Measurements from ENCODE around the gene TRIM8.
A peak's percentile ranks its signal among the peaks of the same experiment; 100 is the strongest.

Gene TRIM8

DNA sequence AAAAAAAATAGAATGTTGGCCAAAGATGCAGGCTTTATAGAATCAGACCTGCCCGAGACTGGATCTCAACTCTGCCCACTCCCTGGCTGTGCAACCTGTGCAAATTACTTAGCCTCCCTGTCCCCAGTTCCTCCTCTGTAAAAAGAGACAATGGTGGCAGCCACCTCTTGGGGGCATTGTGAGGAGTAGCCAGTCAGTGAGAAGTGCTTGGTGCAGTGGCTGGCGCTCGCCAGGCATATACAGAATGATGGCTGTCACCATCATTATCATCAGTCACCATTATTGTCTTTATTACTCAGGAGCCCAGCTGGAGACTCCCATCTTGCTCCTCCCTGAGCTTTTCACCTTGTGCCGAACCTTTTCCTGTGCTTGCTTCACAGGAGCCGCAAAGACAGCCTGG, 29.4 kb upstream of the TRIM8 start:
- Histone ChIP-seq H3K27me3 (ENCODE audit: control insufficient read depth in 1 of 2, insufficient read depth in 2 of 2, low read length in 2 of 2) (no peaks in the 10 kb centered on the region), H3K9ac (ENCODE audit: low read depth in 1 of 2, low read length in 2 of 2) (no peak overlapping the region), H3K9me3 (ENCODE audit: control insufficient read depth in 1 of 2, low read length in 2 of 2) (no peaks in the 10 kb centered on the region), H3K4me3 (ENCODE audit: low read depth in 1 of 2, low read length in 2 of 2) (no peak overlapping the region), H3K27ac (ENCODE audit: low read depth, low read length) (no peak overlapping the region), H3K4me1 (ENCODE audit: control insufficient read depth in 1 of 2, insufficient read depth in 2 of 2, low read length in 2 of 2) (peaks cover 39 to 46% of the 10 kb centered on the region in 2 donors), H3K36me3 (ENCODE audit: control insufficient read depth in 1 of 2, insufficient read depth in 2 of 2, low read length in 2 of 2) (peaks cover 0 to 29% of the 10 kb centered on the region in 2 donors)

DNA sequence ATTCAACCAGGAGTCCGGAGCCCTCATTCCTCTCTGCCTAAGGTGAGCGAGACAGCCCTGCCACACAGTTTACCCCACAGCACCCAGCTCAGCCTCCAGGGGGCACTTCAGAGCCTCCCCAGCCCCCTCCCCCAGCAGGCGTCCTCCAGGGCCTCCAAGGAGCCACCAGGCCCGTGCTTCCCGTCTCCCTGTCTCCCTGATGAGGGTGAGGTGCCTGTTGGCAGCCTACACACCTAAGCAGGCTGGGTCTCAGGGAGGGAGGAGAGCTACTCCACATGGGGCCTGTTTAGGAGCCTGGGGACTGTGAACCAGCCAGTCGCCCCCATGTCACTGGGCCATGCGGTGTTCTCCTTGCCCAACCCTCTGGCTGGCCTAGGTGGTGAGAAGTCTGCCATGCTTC, 28.9 kb upstream of the TRIM8 start:
- Histone ChIP-seq H3K4me1 (ENCODE audit: control insufficient read depth in 1 of 2, insufficient read depth in 2 of 2, low read length in 2 of 2) (peaks cover 44 to 51% of the 10 kb centered on the region in 2 donors), H3K27me3 (ENCODE audit: control insufficient read depth in 1 of 2, insufficient read depth in 2 of 2, low read length in 2 of 2) (no peaks in the 10 kb centered on the region), H3K36me3 (ENCODE audit: control insufficient read depth in 1 of 2, insufficient read depth in 2 of 2, low read length in 2 of 2) (peaks cover 0 to 29% of the 10 kb centered on the region in 2 donors), H3K4me3 (ENCODE audit: low read depth in 1 of 2, low read length in 2 of 2) (no peak overlapping the region), H3K27ac (ENCODE audit: low read depth, low read length) (no peak overlapping the region), H3K9ac (ENCODE audit: low read depth in 1 of 2, low read length in 2 of 2) (no peak overlapping the region), H3K9me3 (ENCODE audit: control insufficient read depth in 1 of 2, low read length in 2 of 2) (no peaks in the 10 kb centered on the region)

DNA sequence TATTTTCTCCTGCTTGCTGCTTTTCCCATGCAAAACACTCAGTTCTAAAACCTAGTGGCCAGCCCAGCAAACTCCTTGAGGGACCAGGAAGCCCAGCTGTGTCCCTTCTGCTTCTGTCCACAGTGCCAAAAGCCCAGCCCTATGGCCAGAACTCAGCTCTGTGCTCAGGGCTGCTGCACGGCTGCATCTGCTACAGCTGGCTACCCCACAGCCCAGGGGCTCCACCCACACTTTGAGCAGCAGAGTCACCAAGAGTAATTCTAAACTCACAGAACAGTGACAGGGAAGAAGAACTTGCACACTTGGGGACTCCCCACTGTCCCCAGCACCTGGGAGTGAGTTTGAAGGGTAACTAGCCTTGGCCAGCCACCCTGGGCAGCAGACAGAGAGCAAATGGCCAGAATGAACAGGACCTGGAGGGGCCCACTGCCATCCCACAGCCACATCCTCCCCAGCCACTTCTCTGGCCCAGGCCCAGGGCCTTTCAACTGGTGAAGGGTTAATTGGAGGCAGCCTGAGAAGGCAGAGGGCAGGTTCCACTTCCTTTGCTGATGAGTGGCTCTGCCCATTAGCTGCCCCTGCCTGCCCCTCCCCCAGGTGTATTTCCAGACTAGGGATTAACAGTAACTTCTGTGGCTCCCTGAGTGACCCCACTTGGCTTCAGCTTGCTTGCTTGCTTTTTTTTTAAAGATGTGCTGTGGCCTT, 28.1 kb upstream of the TRIM8 start:
- no peak overlapping the region for H3K9ac ChIP-seq (ENCODE audit: low read depth in 1 of 2, low read length in 2 of 2)
- no peak overlapping the region for H3K4me3 ChIP-seq (ENCODE audit: low read depth in 1 of 2, low read length in 2 of 2)
- peaks cover 0 to 29% of the 10 kb centered on the region in 2 donors for H3K36me3 ChIP-seq (ENCODE audit: control insufficient read depth in 1 of 2, insufficient read depth in 2 of 2, low read length in 2 of 2)
- peak overlapping the region; percentile 11 for H3K27ac ChIP-seq (ENCODE audit: low read depth, low read length)
- peaks cover 52 to 55% of the 10 kb centered on the region in 2 donors for H3K4me1 ChIP-seq (ENCODE audit: control insufficient read depth in 1 of 2, insufficient read depth in 2 of 2, low read length in 2 of 2)
- H3K9me3 ChIP-seq (ENCODE audit: control insufficient read depth in 1 of 2, low read length in 2 of 2) = no peaks in the 10 kb centered on the region
- H3K27me3 ChIP-seq (ENCODE audit: control insufficient read depth in 1 of 2, insufficient read depth in 2 of 2, low read length in 2 of 2) = no peaks in the 10 kb centered on the region

DNA sequence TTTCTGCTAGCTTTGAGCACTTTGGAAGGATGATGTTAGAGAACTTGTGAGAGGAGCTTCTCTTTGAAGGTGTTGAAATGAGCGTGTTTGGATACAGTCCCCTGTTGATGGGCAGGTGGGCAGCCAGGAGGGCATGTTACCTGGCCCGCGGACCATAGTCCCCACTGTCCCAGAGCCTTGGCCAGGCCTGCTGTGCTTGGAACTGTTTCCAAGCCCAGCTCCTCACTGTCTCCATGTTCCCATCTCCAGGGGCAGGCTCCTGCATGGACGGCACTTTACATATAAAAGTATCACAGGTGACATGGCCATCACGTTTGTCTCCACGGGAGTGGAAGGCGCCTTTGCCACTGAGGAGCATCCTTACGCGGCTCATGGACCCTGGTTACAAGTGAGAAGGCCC, 27.2 kb upstream of the TRIM8 start:
- H3K4me3 ChIP-seq (ENCODE audit: low read depth in 1 of 2, low read length in 2 of 2) = no peak overlapping the region
- no peak overlapping the region for H3K27ac ChIP-seq (ENCODE audit: low read depth, low read length)
- no peaks in the 10 kb centered on the region for H3K27me3 ChIP-seq (ENCODE audit: control insufficient read depth in 1 of 2, insufficient read depth in 2 of 2, low read length in 2 of 2)
- peaks cover 48 to 59% of the 10 kb centered on the region in 2 donors for H3K4me1 ChIP-seq (ENCODE audit: control insufficient read depth in 1 of 2, insufficient read depth in 2 of 2, low read length in 2 of 2)
- peaks cover 0 to 37% of the 10 kb centered on the region in 2 donors for H3K36me3 ChIP-seq (ENCODE audit: control insufficient read depth in 1 of 2, insufficient read depth in 2 of 2, low read length in 2 of 2)
- no peak overlapping the region for H3K9ac ChIP-seq (ENCODE audit: low read depth in 1 of 2, low read length in 2 of 2)
- H3K9me3 ChIP-seq (ENCODE audit: control insufficient read depth in 1 of 2, low read length in 2 of 2) = no peaks in the 10 kb centered on the region

DNA sequence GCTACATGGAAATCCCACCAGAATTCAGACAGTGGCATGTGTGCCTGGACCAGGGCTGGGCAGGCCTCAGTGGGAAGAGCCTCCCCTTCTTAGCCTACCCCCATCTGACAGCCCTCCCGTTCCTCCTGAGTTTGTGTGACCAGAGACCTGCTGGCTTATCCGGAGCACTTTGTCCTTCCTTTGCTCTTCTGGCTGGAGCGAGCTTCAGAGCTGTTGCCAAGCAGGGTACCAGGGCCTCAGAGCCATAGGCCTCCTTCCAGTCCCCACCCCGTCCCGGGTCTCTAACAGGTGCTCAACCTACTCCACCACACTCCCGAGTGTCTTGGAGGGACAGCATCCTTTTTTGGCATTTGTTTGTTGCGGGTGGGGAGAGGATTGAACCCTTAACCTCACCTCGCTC, 26.5 kb upstream of the TRIM8 start:
- Histone ChIP-seq H3K9me3 (ENCODE audit: control insufficient read depth in 1 of 2, low read length in 2 of 2) (no peaks in the 10 kb centered on the region), H3K27ac (ENCODE audit: low read depth, low read length) (no peak overlapping the region), H3K4me3 (ENCODE audit: low read depth in 1 of 2, low read length in 2 of 2) (no peak overlapping the region), H3K36me3 (ENCODE audit: control insufficient read depth in 1 of 2, insufficient read depth in 2 of 2, low read length in 2 of 2) (peaks cover 0 to 33% of the 10 kb centered on the region in 2 donors), H3K27me3 (ENCODE audit: control insufficient read depth in 1 of 2, insufficient read depth in 2 of 2, low read length in 2 of 2) (no peaks in the 10 kb centered on the region), H3K9ac (ENCODE audit: low read depth in 1 of 2, low read length in 2 of 2) (no peak overlapping the region), H3K4me1 (ENCODE audit: control insufficient read depth in 1 of 2, insufficient read depth in 2 of 2, low read length in 2 of 2) (peaks cover 41 to 53% of the 10 kb centered on the region in 2 donors)

DNA sequence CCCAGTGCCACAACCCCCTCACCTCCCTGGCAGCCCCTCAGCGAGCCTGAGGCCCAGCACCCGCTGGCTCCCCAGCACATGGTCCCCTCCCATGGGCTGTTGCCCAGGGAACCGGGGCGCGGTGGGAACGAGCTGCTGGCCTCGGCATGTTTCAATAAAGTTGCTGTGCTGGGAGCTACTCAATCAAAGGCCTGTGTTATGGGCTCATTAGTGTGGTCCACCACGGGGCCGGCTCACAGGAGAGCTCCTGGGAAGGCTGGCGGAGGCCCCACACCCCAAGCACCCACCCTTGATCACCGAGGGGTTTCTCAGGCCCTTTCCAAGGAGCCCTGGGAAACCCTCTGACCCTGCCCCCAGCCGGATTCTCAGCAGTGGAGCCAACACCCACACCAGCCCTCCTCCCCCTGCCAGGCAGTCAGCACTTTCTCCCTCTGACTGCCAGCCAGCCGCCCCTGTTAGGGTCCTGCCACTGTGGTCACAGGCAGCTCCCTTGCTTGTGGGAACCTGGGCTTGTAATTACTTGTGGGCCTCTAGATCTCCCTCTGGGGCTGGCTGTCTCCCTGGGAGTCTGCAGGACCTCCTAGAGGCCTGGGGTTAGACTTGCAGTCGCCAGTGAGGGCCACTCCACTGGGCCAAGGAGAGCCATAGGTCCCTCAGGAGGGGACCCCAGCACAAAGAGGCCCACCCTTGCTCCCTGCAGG, 24.8 kb upstream of the TRIM8 start:
- Histone ChIP-seq H3K9me3 (ENCODE audit: control insufficient read depth in 1 of 2, low read length in 2 of 2) (no peaks in the 10 kb centered on the region), H3K9ac (ENCODE audit: low read depth in 1 of 2, low read length in 2 of 2) (no peak overlapping the region), H3K4me1 (ENCODE audit: control insufficient read depth in 1 of 2, insufficient read depth in 2 of 2, low read length in 2 of 2) (peaks cover 41 to 52% of the 10 kb centered on the region in 2 donors), H3K4me3 (ENCODE audit: low read depth in 1 of 2, low read length in 2 of 2) (no peak overlapping the region), H3K27me3 (ENCODE audit: control insufficient read depth in 1 of 2, insufficient read depth in 2 of 2, low read length in 2 of 2) (no peaks in the 10 kb centered on the region), H3K36me3 (ENCODE audit: control insufficient read depth in 1 of 2, insufficient read depth in 2 of 2, low read length in 2 of 2) (peaks cover 0 to 32% of the 10 kb centered on the region in 2 donors), H3K27ac (ENCODE audit: low read depth, low read length) (no peak overlapping the region)

DNA sequence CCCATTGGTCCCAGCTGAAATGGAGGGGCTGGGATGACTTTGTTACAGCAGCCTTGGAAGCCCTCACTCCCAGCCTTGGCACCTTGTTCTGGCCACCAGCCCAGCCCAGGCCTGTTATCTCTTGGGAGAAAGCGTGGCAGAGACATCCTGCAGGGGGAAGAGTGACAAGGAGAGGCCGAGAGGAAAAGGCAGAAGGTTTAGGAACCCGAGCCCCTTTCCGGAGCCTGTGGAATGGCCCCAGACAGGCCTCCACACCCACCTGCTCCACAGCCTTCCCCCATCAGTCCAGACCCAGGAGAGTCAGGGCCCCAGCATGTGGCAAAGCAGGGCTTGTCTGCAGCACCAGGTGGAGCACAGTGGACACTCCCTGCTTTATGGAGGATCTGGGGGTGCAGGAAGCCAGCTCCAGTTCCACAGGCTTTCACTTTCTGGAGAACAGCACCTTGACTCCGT, 24.1 kb upstream of the TRIM8 start:
- H3K27ac ChIP-seq (ENCODE audit: low read depth, low read length) = no peak overlapping the region
- peaks cover 0 to 32% of the 10 kb centered on the region in 2 donors for H3K36me3 ChIP-seq (ENCODE audit: control insufficient read depth in 1 of 2, insufficient read depth in 2 of 2, low read length in 2 of 2)
- H3K9ac ChIP-seq (ENCODE audit: low read depth in 1 of 2, low read length in 2 of 2) = no peak overlapping the region
- no peaks in the 10 kb centered on the region for H3K27me3 ChIP-seq (ENCODE audit: control insufficient read depth in 1 of 2, insufficient read depth in 2 of 2, low read length in 2 of 2)
- peak overlapping the region in 1 of 2 donors; percentile 13 for H3K4me3 ChIP-seq (ENCODE audit: low read depth in 1 of 2, low read length in 2 of 2)
- H3K4me1 ChIP-seq (ENCODE audit: control insufficient read depth in 1 of 2, insufficient read depth in 2 of 2, low read length in 2 of 2) = peaks cover 39 to 49% of the 10 kb centered on the region in 2 donors
- no peaks in the 10 kb centered on the region for H3K9me3 ChIP-seq (ENCODE audit: control insufficient read depth in 1 of 2, low read length in 2 of 2)

DNA sequence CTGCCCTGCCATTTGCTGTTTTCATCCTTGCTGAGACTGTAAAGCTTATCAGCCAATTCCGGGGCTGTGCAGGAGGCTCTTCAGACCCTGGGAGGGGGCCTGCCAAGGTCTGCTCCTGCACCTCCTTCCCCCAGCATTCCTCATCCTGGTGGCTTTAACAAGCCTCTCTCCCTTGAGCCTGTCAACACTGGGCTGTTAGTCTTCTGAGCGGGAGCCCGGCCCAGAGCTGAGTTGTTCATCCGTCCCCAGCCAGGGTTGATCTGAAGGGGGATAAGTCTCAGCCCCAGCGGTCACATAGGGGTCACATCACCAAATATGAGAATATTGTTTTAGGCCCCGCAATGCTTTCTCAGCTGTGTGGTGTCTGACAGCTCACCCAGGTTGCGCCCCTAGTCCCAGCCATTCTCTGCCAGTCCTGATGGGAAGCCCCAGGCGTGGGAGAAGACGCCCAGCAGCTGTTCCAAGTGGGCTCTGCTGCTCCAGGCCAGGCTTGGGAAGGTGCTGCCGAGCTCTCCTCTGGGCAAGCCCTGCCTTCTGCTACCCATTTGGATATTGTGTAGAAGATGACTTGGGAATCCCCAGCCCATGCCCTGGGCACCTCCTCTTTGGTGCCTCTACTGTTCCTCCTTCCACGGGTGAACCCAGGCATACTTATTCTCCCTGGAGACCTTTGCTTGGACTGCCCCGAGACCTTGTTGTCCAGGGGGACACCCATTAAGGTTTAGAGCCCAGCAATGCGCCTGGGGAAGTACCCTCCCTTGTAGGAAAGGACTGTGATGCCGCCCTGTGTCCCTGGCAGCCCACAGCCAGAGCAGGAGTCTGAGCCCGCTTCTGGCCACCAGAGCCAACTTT, 23.5 kb upstream of the TRIM8 start:
- H3K36me3 ChIP-seq (ENCODE audit: control insufficient read depth in 1 of 2, insufficient read depth in 2 of 2, low read length in 2 of 2) = peaks cover 0 to 26% of the 10 kb centered on the region in 2 donors
- H3K27me3 ChIP-seq (ENCODE audit: control insufficient read depth in 1 of 2, insufficient read depth in 2 of 2, low read length in 2 of 2) = no peaks in the 10 kb centered on the region
- no peak overlapping the region for H3K27ac ChIP-seq (ENCODE audit: low read depth, low read length)
- no peaks in the 10 kb centered on the region for H3K9me3 ChIP-seq (ENCODE audit: control insufficient read depth in 1 of 2, low read length in 2 of 2)
- H3K4me3 ChIP-seq (ENCODE audit: low read depth in 1 of 2, low read length in 2 of 2) = peak overlapping the region in 1 of 2 donors; percentile 13
- H3K9ac ChIP-seq (ENCODE audit: low read depth in 1 of 2, low read length in 2 of 2) = no peak overlapping the region
- peaks cover 37 to 42% of the 10 kb centered on the region in 2 donors for H3K4me1 ChIP-seq (ENCODE audit: control insufficient read depth in 1 of 2, insufficient read depth in 2 of 2, low read length in 2 of 2)

DNA sequence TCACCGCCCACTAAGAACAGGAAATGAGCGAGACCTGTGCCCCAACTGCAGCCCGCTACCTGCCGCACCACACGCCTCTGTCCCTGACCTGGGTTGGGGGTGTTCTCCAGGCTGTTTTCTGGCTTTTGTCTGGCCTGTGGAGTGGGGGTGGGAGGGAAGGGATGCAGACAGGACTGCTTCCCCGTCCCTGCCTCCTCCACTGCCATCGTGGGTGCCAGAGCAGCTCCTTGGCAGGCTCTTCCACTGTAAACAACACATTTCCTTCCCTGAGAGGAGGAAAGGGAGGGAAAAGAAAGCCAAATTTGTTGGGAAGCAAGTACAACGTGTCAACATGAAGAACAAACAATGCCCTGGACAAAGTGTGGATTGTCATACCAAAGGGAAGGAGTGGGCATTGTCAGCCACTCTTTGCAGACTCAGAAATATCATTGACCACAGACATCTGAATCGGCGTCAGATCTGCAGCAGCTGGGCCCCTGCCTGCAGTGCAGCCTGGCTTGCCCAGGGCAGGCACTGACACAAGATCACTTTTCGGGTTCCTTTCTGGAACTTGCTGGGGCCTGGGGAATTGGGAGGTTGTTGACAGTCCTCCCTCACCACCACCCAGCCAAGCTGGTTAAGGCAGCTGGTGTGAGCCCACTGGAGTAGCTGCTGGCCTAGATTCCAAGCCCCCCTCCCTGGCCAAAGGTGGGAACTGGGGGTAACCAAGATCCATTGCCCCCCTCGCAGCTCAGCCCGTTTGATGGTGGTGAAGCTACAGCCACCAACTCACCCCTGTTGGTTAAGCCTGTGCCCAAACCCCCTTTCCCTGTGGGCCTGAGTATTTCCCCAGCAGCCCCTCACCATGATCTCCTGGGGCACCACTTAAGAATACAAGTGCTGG, 22.6 kb upstream of the TRIM8 start:
- H3K9me3 ChIP-seq (ENCODE audit: control insufficient read depth in 1 of 2, low read length in 2 of 2) = no peaks in the 10 kb centered on the region
- H3K4me1 ChIP-seq (ENCODE audit: control insufficient read depth in 1 of 2, insufficient read depth in 2 of 2, low read length in 2 of 2) = peaks cover 28 to 34% of the 10 kb centered on the region in 2 donors
- H3K9ac ChIP-seq (ENCODE audit: low read depth in 1 of 2, low read length in 2 of 2) = no peak overlapping the region
- no peaks in the 10 kb centered on the region for H3K27me3 ChIP-seq (ENCODE audit: control insufficient read depth in 1 of 2, insufficient read depth in 2 of 2, low read length in 2 of 2)
- no peak overlapping the region for H3K27ac ChIP-seq (ENCODE audit: low read depth, low read length)
- H3K4me3 ChIP-seq (ENCODE audit: low read depth in 1 of 2, low read length in 2 of 2) = no peak overlapping the region
- H3K36me3 ChIP-seq (ENCODE audit: control insufficient read depth in 1 of 2, insufficient read depth in 2 of 2, low read length in 2 of 2) = peaks cover 0 to 24% of the 10 kb centered on the region in 2 donors

Measured in duodenal mucosa (tissue), 2 donors.